Urinary bladder (tissue), 4 donors: ENCODE results near the gene LSP1. TPM values are rescaled to one million over a fixed set of nuclear protein-coding genes. Genes with fewer than 3 reads are reported as not detected.

Experiments
- DNase-seq: peaks from one replicate; pipeline ENCODE4 v3.0.0-alpha.2; 2015; ENCODE audit errors: extremely low spot score
- H3K27ac ChIP-seq: one replicate; pipeline ENCODE4 v1.5.1; 2013; ENCODE audit warnings: low read depth, mild to moderate bottlenecking, moderate library complexity
- H3K36me3 ChIP-seq: one replicate; pipeline ENCODE4 v1.6.1; 2013; ENCODE audit warnings: mild to moderate bottlenecking, moderate library complexity; ENCODE audit not compliant: insufficient read depth
- H3K4me1 ChIP-seq: one replicate; pipeline ENCODE4 v1.6.1; 2013; ENCODE audit warnings: mild to moderate bottlenecking, moderate library complexity; ENCODE audit not compliant: insufficient read depth
- H3K4me3 ChIP-seq: one replicate; pipeline ENCODE4 v1.5.1; 2013; ENCODE audit warnings: low read depth, low read length
- WGBS: extraction: QIAGEN DNeasy Blood & Tissue Kit; methylation state at CpG from one replicate; pipeline ENCODE4 v1.1.7; 2013; 5-methylcytosine and 5-hydroxymethylcytosine counted together
- polyA plus RNA-seq: library from polyadenylated mRNA; stranded (reverse); fragments of 200-250 nt; gene quantifications from one replicate; pipeline ENCODE4 v1.2.3, GENCODE V29; 2013
- total RNA-seq: library from RNA; depleted of rRNA; stranded (reverse); fragments of >200 nt; gene quantifications from one replicate; pipeline ENCODE4 v1.2.3, GENCODE V29; 2014
- donor health status: healthy with polysubstance abuse.
- donor health status: healthy.

LSP1 gene
- total and polyA plus RNA-seq, 2 donors: 50.7 to 160 TPM

- peak overlapping the region; percentile 34 for H3K4me3 ChIP-seq
- 82% methylated on average over 27 of the region's 27 CpGs for WGBS
- DNase-seq: no peak
- no peaks in the 10 kb centered on the region for H3K4me1 ChIP-seq
- no peaks in the 10 kb centered on the region for H3K36me3 ChIP-seq
- H3K27ac ChIP-seq: no peak overlapping the region
Measured at GRCh38 chr11:1854132-1854948, 1.5 kb downstream of the LSP1 start.

DNA sequence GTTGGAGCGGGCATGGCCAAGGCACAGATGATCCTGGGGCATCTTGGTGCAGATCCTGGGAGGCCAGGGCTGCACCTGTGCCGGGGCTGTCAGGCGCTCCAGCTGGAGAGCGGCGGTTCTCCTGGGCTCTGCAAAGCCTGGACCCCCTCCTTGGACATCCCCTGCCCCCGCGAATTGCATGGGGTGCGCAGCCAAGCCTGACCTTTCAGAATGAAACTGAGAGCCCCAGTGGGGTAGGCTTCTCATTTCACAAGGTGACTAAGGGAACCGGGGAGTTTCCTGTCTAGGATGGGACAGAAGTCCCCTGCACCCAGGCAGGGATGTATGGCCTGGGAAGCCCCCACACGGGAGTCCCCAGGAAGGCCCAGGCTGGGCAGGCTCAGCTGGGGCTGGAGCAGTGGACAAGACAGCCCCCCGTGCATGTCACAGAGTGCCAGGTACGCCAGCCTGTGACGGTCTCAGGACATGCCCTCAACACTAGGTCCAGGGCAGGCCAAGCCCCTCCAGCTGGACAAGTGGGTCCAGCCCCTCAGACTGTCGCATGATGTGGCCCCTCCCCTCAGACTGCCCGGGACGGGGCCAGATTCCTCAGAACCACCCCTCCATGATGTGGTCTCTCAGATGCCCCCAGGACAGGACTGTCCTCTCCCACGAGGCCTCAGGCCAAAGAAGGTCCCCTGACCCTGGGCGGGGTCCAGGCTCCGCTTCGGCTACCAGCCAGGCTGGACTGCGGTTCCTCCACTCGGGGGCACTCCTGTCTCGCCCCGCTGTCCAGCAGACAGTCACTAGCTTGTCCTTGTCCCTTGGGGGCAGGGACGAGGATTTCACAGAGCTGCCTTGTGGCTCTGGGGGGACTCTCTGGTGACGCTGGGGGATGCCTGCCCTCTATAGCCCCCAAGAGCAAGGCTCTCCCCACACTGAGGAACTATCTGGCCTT lies 2.3 kb downstream of the LSP1 start:
- Histone ChIP-seq H3K36me3 (no peaks in the 10 kb centered on the region), H3K4me3 (no peak overlapping the region), H3K27ac (no peak overlapping the region), H3K4me1 (no peaks in the 10 kb centered on the region)
- 83% methylated on average over 26 of the region's 26 CpGs for WGBS
- no peak for DNase-seq

GRCh38 chr11:1855886-1856265 lies 3.0 kb downstream of the LSP1 start:
- no peak for DNase-seq
- no peaks in the 10 kb centered on the region for H3K4me1 ChIP-seq
- H3K4me3 ChIP-seq: no peak overlapping the region
- no peaks in the 10 kb centered on the region for H3K36me3 ChIP-seq
- WGBS: 95% methylated on average over 11 of the region's 11 CpGs
- no peak overlapping the region for H3K27ac ChIP-seq

GRCh38 chr11:1856306-1857005 lies 3.6 kb downstream of the LSP1 start:
- WGBS: 95% methylated on average over 13 of the region's 13 CpGs
- Histone ChIP-seq H3K36me3 (no peaks in the 10 kb centered on the region), H3K4me1 (no peaks in the 10 kb centered on the region), H3K4me3 (no peak overlapping the region), H3K27ac (no peak overlapping the region)
- DNase-seq: no peak

DNA sequence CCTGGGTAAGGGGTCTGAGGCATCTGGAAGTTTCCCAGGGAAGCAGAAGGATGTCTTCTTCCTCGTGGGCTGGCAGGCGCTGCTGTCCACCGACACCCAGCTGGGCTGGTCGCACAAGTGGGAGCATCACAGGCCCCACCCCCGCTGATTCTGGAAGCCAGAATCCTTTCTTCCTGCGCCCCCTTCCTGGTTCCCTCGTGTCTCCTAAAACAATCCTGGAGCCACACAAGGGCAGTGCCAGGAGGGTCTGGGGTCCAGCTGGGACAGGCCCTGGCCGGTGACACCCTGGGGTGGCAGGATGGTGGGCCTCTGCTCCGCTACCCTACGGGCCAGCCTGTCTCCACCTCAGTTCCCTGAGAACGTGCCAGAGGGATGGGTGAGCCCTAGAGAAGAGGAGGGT lies 4.2 kb downstream of the LSP1 start:
- Histone ChIP-seq H3K27ac (no peak overlapping the region), H3K4me3 (no peak overlapping the region), H3K4me1 (no peaks in the 10 kb centered on the region), H3K36me3 (no peaks in the 10 kb centered on the region)
- no peak for DNase-seq
- 81% methylated on average over 11 of the region's 11 CpGs for WGBS

DNA sequence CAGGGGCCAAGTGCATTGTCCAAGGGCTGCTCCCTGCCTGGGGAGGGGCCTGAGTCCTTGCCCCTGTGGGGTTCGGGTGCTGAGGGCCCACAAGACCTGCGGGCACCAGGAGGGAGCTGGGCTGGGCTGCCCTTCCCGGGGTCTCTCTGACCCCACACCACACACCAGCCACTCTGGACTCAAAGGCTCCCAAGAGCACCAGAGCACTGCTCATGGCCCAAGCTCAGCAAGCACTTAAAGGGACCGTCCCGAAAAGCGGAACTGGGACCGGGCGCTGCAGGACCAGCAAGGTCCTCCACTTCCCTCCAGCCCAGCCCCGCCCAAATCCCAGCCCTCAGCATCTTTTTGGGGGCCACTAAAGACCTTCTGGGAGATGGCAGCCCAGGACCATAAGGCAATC lies 5.3 kb downstream of the LSP1 start:
- no peak overlapping the region for H3K4me3 ChIP-seq
- no peak for DNase-seq
- WGBS: 90% methylated on average over 9 of the region's 9 CpGs
- no peak overlapping the region for H3K27ac ChIP-seq
- no peaks in the 10 kb centered on the region for H3K36me3 ChIP-seq
- no peaks in the 10 kb centered on the region for H3K4me1 ChIP-seq

DNA sequence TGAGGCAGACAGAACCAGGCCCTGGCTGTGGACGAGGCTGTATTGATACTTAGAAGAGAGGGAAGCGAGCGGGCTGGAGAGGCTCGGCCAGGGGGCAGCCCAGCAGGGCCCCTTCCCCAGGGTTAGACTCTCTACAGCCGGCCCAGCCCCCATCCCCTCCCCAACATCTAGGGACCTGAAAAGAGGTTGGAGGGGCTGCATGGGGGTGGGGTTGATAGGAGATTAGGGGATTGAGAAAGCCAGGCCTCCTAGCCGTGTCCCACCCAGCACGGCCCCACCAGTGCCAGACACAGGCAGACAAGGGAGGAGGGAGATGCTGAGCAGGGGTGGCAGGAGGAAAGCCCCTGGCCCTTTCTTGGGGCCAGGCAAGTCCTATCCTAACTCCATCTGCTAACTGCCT lies 5.7 kb downstream of the LSP1 start:
- no peaks in the 10 kb centered on the region for H3K4me1 ChIP-seq
- H3K36me3 ChIP-seq: no peaks in the 10 kb centered on the region
- 93% methylated on average over 7 of the region's 7 CpGs for WGBS
- no peak overlapping the region for H3K27ac ChIP-seq
- no peak overlapping the region for H3K4me3 ChIP-seq
- DNase-seq: no peak

DNA sequence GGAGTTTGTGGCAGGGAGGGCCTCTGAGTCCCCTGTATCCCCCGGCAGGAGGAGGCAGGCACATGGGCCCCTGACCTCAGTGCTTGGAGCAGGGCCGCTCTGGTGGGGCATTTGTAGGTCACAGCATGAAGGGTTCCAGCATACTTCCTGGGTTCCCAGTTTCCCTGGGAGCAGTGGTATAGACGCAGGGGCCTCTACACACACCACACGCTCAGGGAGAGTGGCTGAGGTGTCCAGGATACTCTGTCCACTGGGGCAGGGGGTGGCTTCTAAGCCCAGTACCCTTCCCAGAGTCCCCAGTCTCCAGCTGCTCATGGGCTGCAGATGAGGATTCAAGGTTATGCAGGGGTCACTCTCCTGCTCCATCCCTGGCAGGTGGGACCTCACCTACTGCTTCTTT lies 6.1 kb downstream of the LSP1 start:
- 80% methylated on average over 4 of the region's 4 CpGs for WGBS
- no peak for DNase-seq

GRCh38 chr11:1860108-1860507 lies 7.2 kb downstream of the LSP1 start:
- Histone ChIP-seq H3K4me3 (no peak overlapping the region), H3K4me1 (no peaks in the 10 kb centered on the region), H3K36me3 (no peaks in the 10 kb centered on the region), H3K27ac (no peak overlapping the region)
- WGBS: 98% methylated on average over 1 of the region's 1 CpG
- DNase-seq: no peak

More for the DNA sequence above, 6.1 kb downstream of the LSP1 start:
- no peaks in the 10 kb centered on the region for H3K36me3 ChIP-seq
- no peak overlapping the region for H3K27ac ChIP-seq
- H3K4me3 ChIP-seq: no peak overlapping the region
- no peaks in the 10 kb centered on the region for H3K4me1 ChIP-seq

DNA sequence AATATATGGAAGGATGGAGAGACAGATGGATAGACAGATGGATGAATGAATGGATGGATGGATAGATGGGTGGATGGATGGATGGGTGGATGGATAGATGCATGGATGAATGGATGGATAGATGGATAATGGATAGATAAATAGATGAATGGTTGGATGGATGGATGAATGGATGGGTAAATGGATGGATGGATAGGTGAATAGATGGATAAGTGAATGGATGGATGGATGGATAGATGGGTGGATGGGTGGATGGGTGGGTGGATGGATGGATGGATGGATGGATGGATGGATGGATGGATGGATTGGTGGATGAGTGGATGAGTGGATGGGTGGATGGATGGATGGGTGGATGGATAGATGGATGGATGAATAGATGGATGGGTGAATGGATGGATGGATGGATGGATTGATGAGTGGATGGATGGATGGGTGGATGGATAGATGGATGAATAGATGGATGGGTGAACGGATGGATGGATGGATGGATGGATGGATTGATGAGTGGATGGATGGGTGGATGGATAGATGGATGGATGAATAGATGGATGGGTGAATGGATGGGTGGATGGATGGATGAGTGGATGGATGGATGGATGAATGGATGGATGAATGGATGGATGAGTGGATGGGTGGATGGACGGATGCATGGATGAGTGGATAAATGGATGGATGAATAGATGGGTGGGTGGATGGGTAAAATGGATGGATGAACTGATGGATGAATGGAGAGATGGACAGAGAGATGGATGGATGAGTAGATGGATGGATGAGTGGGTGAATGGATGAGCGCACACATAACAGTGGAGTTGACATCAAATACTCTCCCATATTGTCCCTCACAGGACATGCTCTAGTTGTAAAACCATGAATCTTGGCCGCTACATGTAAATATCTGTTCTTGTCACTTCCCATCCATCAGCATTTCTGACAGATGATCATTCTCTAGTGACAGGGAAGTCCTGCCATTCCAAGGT lies 8.8 kb downstream of the LSP1 start:
- DNase-seq: no peak
- Histone ChIP-seq H3K36me3 (no peaks in the 10 kb centered on the region), H3K4me1 (no peaks in the 10 kb centered on the region), H3K4me3 (no peak overlapping the region), H3K27ac (no peak overlapping the region)
- WGBS: 98% methylated on average over 4 of the region's 4 CpGs

GRCh38 chr11:1862588-1863351 lies 9.9 kb downstream of the LSP1 start:
- 90% methylated on average over 14 of the region's 14 CpGs for WGBS
- DNase-seq: no peak
- H3K4me1 ChIP-seq: no peaks in the 10 kb centered on the region

More at GRCh38 chr11:1862588-1863351, 9.9 kb downstream of the LSP1 start:
- Histone ChIP-seq H3K4me3 (no peak overlapping the region), H3K36me3 (no peaks in the 10 kb centered on the region), H3K27ac (peak overlapping the region; percentile 65)
